CD4-positive, alpha-beta T cell treated with Interleukin-4 for 1 hour (primary cell): ENCODE data around the gene SPPL3.

Experiments
- DNase-seq, 2 donors: peaks; one replicate each; pipeline ENCODE4 v3.0.0-alpha.2; 2020 to 2022

Gene SPPL3

GRCh38 chr12:120719496-120720233, 184.5 kb downstream of the SPPL3 start:
- DNase-seq: no peak

- DNase-seq: no peak
Measured at GRCh38 chr12:120719072-120719471, 185.1 kb downstream of the SPPL3 start.

- DNase-seq: no peak
Measured at GRCh38 chr12:120718055-120718454, 186.1 kb downstream of the SPPL3 start.

GRCh38 chr12:120713861-120714482, 190.2 kb downstream of the SPPL3 start:
- DNase-seq: peak; percentile 83 to 87

- no peak for DNase-seq
Measured at GRCh38 chr12:120712610-120713009, 191.5 kb downstream of the SPPL3 start.
